ENCODE measurements around the gene C1QTNF2. TPM values are rescaled to one million over a fixed set of nuclear protein-coding genes. Genes with fewer than 3 reads are reported as not detected.
"Not testable (repeated sequence)": the region's sequence is repeated elsewhere in the genome, so short reads cannot be mapped to it uniquely, and the experiment has no call there.

Gene C1QTNF2
- total RNA-seq, 1 donor from 2014 or later, result 0.17 TPM

DNA sequence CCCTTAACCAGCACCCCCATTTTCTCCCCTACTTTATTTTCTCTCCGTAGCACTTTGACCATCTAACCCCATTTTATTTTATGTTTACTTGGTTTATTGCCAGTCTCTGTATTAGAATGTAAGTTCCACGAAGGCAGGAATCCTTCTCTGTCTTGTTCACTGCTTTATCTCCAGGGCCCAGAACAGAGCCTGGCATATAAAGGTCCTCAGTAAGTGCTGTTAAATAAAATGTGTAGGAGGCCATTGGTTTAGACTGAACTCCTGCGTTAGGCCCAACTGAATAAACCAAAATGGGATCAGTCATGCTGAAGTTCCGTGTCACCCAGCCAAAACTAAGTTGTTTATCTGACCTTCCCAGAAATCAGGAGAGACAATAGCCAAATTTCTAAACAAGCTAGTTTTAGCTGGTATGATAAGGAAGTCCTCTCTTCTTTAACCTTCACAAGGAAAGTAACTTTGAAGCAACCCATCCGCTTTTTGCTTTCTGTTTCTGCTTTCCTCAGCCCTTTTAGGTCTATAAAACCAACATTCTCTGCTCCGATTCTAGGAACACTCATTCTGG lies 29.0 kb downstream of the C1QTNF2 start:
- DNase-seq, result no peak

DNA sequence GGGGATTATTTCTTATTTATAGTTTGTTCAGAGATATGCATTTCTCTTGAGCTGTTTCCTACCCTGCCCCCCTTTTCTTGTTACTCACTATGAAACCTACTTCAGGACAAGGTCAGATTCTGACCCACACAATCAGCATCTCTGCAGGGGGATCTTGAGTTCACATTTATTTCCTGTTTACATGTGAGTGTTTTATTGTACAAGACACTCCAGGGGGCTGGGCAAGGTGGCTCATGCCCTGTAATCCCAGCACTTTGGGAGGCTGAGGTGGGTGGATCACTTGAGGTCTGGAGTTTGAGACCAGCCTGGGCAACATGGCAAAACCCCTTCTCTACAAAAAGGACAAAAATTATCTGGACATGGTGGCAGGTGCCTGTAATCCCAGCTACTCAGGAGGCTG lies 29.9 kb downstream of the C1QTNF2 start:
- DNase-seq, result peak; percentile 7

DNA sequence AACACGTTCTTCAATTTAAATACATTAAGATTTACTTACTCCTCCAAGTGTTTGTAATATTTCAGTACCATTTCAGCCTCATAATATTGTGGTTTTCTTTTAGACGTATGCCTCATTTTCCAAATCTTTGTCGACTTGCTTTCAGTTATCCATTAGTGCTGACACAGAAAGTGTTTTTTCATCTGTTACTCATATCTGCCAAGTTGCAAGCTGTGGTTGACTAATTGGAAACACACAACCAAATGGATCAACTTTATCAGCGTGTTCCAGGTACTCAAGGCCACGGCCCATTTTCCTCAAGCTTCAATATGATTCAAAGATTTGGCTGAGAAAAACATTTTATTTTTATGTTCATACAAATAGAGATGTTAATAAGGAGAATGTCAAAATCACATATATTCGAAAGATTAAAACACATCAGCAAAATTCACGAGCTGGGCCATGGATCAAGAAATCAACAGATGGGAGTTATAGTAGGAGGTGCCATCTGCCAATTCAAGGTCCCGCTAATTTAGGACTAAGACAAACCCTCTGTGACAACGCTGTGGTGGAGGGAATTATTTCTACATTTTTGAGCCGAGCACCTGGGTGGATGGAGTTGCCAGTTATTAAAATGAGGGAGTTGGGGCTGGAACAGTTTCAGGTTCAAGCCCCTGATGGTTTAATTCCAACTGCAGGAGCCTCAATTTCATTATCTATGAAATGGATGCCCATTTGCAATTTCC lies 30.9 kb downstream of the C1QTNF2 start:
- no peak for DNase-seq

DNA sequence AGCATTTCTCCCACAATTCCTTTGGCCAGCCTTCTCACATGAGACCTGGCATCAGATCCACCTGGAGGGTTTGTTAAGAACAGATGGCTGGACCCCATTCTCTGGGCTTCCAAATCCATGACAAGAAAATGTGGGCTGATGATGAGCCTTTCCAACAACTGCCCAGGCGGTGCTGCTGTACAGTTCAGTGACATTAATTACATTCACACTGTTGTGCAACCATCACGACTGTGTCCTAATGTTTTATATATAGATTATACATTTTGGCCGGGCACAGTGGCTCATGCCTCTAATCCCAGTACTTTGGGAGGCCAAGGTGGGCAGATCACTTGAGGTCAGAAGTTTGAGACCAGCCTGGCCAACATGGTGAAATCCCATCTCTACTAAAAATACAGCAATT lies 35.7 kb downstream of the C1QTNF2 start:
- DNase-seq, result not testable (repeated sequence)

DNA sequence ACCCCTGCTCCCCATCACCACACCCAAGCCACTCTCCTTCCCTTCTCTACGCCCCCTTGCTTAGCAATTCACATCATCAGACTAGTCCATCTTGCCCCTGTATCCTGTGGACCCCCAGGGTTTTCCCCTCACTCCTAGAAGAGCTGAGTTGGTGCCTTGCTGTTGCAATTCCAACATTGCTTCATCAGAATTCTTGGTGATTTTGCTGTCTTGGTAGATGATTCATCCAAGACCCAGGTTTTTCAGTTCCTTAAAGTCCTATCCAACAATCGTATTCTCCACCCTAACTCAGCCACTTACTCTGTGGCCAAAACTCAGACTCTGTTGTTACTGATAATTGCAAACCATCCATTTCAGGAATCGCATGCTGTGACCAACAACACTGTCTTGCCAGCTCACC lies 36.7 kb downstream of the C1QTNF2 start:
- no peak for DNase-seq

DNA sequence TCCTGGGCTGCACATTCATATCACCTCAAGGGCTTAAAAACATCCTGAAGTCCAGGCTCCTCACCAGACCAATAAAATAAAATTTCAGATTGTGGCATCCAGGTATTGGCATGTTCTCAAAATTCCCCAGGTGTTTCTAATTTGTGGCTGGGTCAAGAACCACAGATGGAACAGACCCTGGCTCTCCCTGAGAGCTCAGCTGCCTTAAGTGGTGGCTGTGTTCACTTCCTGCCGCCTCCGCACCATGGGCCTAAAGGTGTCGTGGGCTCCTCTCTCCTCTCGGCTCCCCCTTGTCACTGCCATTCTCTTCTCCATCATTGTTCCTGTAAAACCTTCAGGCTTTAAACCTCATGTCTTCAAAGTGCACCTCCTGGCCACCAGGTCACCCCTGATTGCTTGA lies 40.2 kb downstream of the C1QTNF2 start:
- no peak for DNase-seq

DNA sequence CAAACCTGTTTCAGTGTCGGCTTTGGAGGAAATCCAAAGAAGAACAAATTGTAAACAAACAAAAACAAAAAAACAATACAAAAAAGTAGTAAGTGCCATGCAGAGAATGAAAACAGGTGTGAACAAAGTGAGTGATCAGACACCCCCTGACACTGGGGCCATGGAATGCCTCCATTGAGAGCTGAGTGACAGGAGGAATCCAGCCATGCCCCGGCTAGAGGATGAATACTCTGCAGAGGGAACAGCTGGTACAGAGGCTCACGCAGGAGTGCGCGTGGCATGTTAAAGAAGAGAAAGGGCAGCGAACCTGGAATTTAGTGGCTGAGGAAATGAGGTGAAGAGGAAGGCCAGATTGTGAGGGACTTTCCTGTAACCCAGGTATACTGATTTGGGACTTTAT lies 42.6 kb downstream of the C1QTNF2 start:
- DNase-seq, result no peak

DNA sequence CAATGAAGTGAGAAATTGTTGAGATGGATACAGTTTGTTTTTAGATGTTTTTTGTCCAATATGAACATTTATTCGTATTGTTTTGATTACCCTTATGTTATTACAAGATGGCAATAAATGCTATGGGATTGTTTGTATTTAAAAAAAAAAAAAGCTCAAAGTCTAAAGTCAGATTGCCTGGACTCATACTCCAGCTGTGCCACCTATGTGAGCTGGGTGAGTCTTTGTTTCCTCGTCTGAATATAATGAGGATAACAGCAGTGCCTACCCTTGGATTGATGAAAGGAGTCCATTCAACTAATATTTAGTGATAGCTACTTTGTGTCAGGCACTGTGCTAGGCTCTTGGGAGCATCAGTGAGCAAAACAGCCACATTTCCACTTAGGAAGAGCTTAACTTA lies 43.4 kb downstream of the C1QTNF2 start:
- no peak for DNase-seq

DNA sequence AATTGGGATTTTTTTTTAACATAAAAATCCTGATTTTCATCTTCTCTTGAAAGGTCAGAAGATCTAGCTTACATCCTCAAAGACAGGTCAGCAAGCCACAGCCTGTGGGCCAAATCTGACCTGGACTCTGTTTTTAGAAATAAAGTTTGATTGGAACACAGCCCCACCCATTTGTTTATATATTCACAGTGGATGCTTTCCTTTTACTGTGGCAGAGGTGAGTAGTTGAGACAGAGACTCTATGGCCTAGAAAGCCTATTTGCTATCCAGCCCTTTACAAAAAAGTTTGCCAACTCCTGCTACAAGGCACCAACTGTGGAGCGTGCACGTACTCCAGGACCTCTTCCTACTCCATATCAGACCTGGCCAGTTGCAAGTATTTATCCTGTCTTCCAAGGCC lies 44.7 kb downstream of the C1QTNF2 start:
- DNase-seq, result no peak

DNA sequence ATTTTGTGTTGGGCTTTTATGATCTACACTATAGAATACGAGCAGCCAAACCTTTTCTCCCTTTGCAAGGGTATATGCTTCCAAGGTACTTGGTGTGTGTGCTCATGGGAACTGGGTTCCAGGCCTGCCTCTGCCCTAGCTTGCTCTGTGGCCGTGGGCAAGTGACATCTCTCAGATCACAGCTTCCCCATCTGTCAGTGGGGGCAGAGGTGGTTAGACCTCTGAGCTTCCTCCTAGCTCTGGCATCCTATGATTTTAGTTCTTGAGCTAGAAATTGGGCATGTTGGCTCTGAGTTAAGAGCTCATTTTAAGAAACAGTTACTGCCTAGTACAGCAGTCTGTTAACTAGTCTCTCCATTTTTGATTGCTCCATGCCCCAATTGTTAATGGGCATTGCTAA lies 45.5 kb downstream of the C1QTNF2 start:
- DNase-seq, result no peak

DNA sequence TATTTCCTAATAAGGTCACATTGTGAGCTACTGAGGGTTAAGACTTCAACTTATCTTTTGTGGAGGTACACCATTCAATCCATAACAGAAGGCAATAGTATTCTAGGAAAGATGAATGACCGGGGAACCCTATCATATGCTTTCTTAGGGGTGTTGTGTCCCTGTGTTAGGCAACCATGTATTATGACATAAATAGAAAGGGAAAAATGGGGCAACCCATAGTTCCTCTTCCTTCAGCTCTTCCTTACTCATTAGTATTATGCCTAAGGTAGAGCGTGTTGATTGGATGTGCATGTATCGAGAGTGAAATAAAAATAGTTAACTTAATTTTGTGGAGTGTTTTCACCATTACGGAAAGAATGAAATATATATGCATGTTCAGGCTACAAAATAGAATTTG lies 52.0 kb downstream of the C1QTNF2 start:
- no peak for DNase-seq

DNA sequence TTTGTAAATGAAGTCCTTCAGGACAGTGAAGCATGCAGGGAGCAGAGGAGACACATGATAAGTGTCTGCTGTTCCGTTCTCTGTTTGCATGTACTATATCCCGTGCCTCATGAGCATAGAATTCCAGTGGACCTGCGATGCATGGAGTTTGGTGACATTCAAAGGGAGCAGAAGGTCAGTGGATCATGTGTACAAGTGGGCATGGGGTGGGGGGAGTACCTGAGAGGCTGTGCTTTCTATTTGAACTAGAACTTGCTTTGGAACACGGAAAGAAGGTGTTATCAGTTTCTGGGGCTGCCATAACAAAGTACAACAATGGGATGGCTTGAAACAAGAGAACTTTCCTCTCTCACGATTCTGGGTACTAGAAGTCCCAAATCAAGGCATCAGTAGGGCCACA lies 53.0 kb downstream of the C1QTNF2 start:
- DNase-seq, result no peak

DNA sequence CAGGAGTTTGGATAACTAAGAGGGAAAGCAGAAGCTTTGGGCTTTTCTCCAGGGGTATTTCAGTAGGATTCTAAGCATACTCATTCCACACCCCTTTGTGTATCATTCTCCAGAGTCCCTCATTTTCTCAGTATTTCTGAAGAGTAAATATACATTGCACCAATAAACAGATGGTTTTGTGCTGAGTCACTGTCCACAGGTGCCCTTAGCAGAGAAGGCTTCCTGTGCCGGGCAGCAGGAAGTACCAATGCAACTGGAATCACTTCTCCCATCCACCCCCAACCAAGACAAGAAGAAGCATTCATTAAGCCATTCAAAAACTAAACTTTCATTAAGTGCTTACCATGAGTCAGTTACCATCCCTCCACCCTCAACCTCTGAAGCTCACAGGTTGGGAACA lies 54.5 kb downstream of the C1QTNF2 start:
- peak; percentile 75 for DNase-seq

DNA sequence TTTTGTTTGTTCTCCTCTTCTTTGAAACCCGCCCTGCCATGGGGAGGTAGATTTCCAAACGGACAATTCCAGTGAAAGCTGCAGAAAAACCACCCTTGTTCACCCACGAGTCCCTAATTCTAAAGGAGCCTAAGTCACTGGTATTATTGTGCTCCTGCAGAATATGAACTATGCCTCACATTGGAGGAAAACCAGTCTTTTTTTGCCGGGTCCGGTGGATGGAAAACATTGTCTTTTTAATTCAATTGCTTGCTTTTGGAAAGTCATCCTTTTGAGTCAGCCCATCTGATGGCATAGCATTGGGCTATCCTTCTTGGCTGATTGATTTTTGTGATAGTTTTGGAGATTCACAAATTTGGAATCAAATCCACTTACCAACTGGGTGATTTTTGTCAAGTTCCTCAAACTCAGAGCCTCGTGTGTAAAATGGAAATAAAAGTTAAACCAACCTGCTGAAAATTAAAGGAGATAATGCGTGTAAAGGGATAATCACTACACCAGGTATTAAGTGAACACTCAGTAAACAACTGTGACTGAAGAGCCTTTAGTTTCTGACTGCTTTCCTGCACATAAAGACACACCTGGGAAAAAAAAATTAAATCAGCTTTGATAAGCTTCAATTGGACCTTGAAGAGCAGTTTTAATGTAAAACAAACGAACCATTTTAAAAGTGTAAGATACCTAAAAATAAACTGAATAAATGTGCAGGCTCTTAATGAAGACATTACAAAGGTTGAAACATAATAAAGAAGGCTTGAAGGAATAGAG lies 57.3 kb downstream of the C1QTNF2 start:
- no peak for DNase-seq

DNA sequence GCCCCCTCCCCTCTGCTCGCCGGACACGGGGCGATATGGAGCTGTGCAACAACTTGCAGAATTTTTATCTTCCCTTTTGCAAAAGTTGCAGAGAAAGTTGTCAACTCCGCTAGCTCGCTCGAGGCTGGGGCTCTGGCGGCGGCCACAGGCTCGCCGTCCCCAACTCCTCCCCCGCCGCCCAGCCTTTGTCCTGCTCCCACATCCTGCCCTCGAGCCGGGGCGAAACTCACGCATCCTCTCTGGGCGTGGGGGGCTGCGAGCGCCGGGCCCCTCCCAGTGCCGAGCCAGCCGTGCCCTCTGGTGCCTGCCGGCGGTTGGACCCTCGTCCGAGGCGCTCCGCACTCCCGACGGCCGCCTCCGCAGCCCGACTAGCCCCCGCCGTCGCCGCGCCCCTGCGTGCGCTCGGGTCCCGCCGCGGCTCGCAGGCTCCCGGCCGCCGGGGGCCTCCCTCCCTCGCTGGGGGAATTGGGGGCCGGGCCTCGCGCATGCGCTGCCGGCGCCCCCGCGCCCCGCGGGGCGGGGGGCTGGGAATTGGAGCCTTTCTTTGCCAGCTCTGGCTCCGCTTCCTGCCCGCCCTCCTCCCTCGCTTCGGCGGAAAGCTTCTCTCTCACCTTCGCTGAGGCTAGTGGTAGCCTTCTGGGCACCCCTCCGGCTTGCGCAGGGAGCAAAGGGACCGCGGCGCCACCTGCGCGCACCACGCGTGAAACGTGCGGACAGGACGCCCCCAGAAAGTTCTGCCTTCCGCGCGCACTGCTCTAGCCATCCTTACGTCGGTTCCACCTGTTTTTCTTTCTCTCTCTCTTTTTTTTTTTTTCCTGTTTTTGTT lies 58.1 kb downstream of the C1QTNF2 start, which contains the start of gene CCNJL:
CCNJL (minus strand) TSS at position 431 of the 826 bp plus-strand sequence. CDS start 641 bp downstream, outside the sequence.
- peak; percentile 64 for DNase-seq

DNA sequence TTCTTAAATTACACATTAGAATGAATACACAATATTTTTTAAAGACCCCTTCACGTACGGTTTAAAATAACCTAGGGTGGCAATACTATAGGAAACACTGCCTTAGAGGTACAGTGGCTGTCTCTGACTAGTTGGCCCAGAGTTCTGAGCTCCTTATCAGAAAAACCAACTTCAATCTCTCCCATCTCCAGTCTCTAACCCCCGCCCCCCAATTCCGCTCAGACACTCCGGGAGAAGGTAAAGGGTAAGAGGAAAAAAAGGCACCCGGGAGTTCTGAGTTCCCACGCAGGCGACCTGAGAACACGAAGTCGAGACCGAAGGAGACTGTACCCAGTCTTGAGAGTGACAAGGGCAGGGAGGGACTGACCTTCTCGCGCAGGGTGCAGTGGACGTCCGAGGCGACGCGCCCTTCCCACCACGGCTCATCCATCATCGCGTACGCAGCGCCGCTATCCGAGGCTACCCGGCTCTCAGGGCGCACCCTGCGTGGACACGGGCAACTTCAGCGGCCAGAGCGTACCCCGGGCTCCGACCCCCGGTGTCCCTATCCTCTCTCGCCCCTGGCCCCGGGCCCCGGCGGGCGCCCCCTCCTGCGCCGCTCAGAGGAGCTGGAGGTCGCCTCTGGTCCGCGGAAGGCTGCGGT lies 58.8 kb downstream of the C1QTNF2 start:
- peak; percentile 51 for DNase-seq

DNA sequence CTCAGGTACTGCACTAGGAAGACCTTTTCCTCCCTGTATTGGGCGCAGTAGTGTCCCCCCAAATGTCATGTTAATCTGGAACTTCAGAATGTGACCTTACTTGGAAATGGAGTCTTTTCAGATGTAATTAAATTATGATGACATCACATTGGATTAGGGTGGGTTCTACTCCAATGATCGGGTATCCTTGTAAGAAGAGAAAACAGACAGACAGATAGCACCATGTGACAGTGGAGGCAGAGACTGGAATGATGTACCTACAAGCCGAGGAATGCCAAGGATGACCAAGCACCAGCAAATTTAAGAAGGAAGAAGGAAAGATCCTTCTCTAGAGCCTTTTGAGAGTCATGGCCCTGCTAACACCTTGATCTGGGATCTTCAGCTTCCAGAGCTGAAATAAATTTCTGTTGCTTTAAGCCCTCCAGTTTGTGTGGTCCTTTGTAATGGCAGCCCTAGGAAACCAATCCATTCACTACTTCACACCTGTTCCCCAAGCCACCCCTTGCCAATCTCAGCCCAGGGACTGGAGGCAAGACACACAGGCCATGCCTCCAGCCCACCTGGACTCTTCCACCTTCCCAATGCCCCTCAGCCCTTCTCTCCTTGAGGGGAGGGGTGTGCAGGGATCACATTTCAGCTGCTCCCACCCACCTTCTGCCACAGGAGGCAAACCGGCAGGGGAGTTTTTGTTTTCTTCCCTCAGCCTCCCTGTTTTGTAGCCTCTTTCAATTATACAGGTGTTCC lies 59.7 kb downstream of the C1QTNF2 start:
- DNase-seq, result no peak

DNA sequence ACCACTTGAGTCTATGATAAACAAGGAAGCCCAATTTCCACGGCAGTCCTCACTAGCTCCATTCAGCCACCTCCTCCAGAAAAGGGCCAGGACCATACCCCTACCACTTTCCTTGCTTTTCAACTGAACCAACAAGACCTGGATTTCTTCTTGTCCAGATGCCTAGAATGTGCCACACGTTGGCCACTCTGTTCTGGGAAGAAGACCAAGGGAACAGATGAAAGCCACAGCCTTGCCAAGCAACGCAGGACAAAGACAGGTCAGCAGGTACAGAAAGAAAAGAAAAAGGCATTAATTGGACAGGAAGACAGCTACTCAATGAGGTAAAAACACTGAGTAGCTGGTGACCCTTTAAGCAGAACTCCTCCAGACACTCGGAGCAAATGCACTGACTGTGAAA lies 60.3 kb downstream of the C1QTNF2 start:
- DNase-seq, result no peak

DNA sequence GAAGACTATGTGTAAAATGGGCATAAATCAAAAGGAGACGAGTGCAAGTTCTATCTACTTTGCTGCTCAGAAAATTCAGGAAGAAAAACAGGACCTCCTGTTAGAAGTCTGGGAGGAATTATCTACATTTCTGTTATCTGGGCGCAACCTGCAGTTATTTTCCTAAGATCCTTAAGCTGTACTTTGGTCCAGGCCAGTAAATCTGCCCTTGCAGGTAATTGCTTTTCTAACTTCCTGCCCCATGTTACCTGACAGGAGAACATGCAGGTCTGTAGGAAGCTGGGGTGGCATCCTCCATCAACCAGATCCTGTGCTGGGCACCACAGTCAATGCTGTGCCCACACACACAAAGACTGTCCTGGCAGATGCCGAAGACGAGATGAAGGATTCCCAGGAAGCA lies 63.7 kb downstream of the C1QTNF2 start:
- DNase-seq, result no peak

DNA sequence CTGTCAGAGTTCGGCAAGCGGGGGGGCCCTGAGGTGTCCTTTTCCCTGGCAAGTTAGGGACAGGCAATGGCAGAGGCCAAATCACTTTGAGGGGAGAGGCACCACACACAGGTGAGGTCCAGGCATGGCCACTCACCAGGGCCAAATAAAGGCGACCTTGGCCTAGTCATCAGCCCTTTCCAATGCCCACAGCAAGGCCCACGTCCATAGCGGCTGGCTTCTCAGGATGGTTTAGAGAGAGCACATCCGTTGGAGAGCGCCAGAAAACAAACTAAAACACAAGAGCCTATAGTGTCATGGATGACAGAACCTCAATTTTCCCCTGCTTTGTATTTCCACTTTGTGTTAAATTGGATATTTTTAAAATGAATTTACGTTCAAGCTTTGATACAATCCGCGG lies 65.1 kb downstream of the C1QTNF2 start:
- DNase-seq, result no peak

DNA sequence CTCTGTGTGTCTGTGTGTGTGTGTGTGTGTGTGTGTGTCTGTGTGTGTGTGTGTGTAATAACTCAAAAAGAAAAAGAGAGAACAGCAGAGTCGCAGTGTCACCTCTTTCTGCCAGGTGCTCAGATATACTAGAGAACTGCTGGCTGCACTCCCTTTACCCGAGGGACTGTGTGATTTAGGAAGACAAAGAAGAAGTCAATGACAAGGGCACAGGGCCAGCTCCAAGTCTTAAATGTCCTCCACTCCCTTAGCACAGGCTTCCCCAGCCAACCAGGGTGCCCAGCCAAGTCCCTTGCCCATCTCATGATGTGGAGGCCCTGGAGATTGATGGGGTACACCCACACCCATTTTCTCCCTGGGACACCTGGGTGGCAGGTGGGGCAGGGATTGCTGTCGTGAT lies 66.7 kb downstream of the C1QTNF2 start:
- no peak for DNase-seq

DNA sequence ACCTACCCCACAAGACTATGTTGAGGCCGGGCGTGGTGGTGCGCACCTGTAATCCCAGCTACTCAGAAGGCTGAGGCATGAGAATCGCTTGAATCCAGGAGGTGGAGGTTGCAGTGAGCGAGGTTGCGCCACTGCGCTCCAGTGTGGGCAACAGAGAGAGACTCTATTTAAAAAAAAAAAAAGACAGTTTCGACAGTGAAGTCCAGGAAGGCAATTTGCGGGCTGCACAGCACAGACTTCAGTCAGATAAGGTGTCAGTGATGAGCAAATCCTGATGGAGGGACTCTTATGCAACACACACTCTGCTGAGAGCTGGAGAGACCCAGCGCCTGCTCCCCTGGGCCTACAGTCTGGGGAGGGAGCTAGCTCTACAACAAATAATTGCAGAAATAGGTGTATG lies 72.2 kb downstream of the C1QTNF2 start:
- no peak for DNase-seq
